Measurements from ENCODE around the gene C14orf119.

The C14orf119 gene

DNA sequence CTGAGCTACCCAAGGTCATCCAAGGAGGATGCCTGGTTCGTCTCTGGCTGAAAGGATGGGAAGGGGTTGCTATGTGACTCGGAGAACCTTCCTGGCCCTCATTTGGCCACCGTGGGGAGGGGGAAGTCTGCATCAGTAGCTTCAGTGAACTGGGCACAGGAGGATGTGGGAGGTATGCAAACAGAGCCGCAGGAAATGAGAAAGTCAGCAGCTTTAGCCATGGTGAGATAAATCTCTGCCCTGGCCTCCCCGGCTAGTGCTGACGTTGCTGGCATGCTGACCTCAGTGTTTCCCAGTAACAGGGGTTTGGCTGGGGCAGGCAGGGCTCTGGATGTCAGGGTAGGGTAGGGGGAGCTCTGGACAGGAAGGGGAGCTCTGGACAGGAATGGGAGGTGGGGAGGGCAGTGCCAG is 26.1 kb downstream of the C14orf119 start:
- no peaks in the 10 kb centered on the region for H3K9me3 ChIP-seq
- H3K27me3 ChIP-seq: no peaks in the 10 kb centered on the region
- TF ChIP-seq, protein P1, sequence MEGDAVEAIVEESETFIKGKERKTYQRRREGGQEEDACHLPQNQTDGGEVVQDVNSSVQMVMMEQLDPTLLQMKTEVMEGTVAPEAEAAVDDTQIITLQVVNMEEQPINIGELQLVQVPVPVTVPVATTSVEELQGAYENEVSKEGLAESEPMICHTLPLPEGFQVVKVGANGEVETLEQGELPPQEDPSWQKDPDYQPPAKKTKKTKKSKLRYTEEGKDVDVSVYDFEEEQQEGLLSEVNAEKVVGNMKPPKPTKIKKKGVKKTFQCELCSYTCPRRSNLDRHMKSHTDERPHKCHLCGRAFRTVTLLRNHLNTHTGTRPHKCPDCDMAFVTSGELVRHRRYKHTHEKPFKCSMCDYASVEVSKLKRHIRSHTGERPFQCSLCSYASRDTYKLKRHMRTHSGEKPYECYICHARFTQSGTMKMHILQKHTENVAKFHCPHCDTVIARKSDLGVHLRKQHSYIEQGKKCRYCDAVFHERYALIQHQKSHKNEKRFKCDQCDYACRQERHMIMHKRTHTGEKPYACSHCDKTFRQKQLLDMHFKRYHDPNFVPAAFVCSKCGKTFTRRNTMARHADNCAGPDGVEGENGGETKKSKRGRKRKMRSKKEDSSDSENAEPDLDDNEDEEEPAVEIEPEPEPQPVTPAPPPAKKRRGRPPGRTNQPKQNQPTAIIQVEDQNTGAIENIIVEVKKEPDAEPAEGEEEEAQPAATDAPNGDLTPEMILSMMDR (IDR thresholded peaks at IDR 0.05; ENCODE audit: low read depth, low read length): no peak
- H3K4me3 ChIP-seq (ENCODE audit: low read depth, low read length): no peak overlapping the region
- no peaks in the 10 kb centered on the region for H3K36me3 ChIP-seq
- no peak for DNase-seq
- H3K4me1 ChIP-seq: no peaks in the 10 kb centered on the region

DNA sequence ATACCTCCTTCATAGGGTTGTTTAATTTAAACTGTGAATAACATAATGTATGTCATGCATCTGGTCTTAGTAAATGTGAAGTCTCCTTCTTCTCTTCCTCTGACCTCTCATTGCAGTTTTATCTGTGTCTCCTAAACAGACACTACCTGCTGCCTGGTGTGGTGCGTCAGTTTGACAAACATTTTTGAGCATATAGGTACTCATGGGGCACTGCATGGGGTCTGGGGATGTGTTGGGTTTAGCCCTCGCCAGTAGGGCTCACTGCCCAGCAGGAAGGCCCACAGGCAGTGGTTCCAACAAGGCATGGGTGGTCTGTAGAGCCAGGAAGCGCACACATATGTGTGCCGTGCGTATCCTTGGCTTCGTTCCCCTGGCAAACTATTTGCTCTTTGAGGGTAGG is 26.8 kb downstream of the C14orf119 start:
- H3K4me1 ChIP-seq: no peaks in the 10 kb centered on the region
- H3K27me3 ChIP-seq: no peaks in the 10 kb centered on the region
- DNase-seq: no peak
- H3K4me3 ChIP-seq (ENCODE audit: low read depth, low read length): no peak overlapping the region
- TF ChIP-seq, protein P1 (IDR thresholded peaks at IDR 0.05; ENCODE audit: low read depth, low read length): no peak
- H3K9me3 ChIP-seq: no peaks in the 10 kb centered on the region
- no peaks in the 10 kb centered on the region for H3K36me3 ChIP-seq

- Histone ChIP-seq H3K4me3 (ENCODE audit: low read depth, low read length) (no peak overlapping the region), H3K4me1 (no peaks in the 10 kb centered on the region), H3K9me3 (no peaks in the 10 kb centered on the region), H3K36me3 (no peaks in the 10 kb centered on the region), H3K27me3 (no peaks in the 10 kb centered on the region)
- TF ChIP-seq, protein P1 (IDR thresholded peaks at IDR 0.05; ENCODE audit: low read depth, low read length): no peak
- DNase-seq: peak; percentile 88
Observed at GRCh38 chr14:23123419-23123818, 28.1 kb downstream of the C14orf119 start.

- TF ChIP-seq, protein P1 (IDR thresholded peaks at IDR 0.05; ENCODE audit: low read depth, low read length): no peak
- DNase-seq: no peak
- Histone ChIP-seq H3K27me3 (0 out of 2 replicates have a peak, but pooled peaks cover 4% of the 10 kb centered on the region), H3K4me3 (ENCODE audit: low read depth, low read length) (no peak overlapping the region), H3K4me1 (0 out of 2 replicates have a peak, but pooled peaks cover 1% of the 10 kb centered on the region), H3K36me3 (no peaks in the 10 kb centered on the region), H3K9me3 (no peaks in the 10 kb centered on the region)
Observed at GRCh38 chr14:23124337-23124954, 29.1 kb downstream of the C14orf119 start.

GRCh38 chr14:23125011-23125410 is 29.7 kb downstream of the C14orf119 start:
- TF ChIP-seq, protein P1 (IDR thresholded peaks at IDR 0.05; ENCODE audit: low read depth, low read length): no peak
- Histone ChIP-seq H3K4me3 (ENCODE audit: low read depth, low read length) (no peak overlapping the region), H3K36me3 (no peaks in the 10 kb centered on the region), H3K4me1 (0 out of 2 replicates have a peak, but pooled peaks cover 4% of the 10 kb centered on the region), H3K27me3 (peaks cover 6% of the 10 kb centered on the region; the same call in 1 of the 2 replicates), H3K9me3 (no peaks in the 10 kb centered on the region)
- no peak for DNase-seq

DNA sequence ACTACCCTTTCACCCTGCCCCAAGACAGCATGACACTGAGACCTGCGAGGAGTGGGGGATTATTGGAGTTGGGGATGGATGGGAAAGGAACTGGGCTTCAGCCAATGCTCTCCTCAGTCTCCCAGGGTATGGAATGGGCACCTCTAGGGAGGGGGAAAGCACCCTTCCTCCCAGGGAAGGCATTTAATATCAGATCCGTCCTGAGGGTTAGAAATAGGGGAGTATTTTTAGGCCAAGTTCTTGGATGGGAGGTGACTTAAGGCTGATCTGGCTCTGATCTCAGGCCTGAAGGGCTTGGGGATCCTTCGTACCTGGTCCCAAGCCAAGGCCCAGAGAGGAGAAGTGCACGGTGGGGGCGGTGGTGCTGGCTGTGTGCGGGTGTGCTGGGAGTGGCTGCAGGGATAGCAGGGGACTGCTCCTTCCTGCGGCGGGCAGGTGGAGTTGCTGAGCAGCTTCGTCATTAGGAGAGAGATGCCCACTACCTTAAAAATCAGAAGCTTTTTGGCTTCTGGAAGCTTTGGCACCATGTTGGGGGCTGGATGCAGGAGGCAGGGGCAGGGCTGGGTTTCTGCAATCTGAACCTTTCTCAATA is 30.7 kb downstream of the C14orf119 start:
- Histone ChIP-seq H3K4me3 (ENCODE audit: low read depth, low read length) (no peak overlapping the region), H3K9me3 (no peaks in the 10 kb centered on the region), H3K36me3 (no peaks in the 10 kb centered on the region), H3K4me1 (0 out of 2 replicates have a peak, but pooled peaks cover 4% of the 10 kb centered on the region), H3K27me3 (peaks cover 13% of the 10 kb centered on the region)
- TF ChIP-seq, protein P1 (IDR thresholded peaks at IDR 0.05; ENCODE audit: low read depth, low read length): no peak
- DNase-seq: no peak

Data from BE2C (cell line).